Neural cell (in vitro differentiated cells): ENCODE measurements around the gene NPTXR.

Source experiments
- CTCF ChIP-seq: fragments of 450-650 bp; IDR thresholded peaks from 2 replicates; pipeline ENCODE4 v1.5.1; 2014; ENCODE audit warnings: antibody characterized with exemption, mild to moderate bottlenecking, moderate library complexity; ENCODE audit not compliant: poor library complexity, severe bottlenecking
- EP300 ChIP-seq: fragments of 450-650 bp; conservative IDR thresholded peaks from 2 replicates; pipeline ENCODE4 v1.6.1; 2014; ENCODE audit warnings: antibody characterized with exemption, mild to moderate bottlenecking, moderate library complexity; ENCODE audit not compliant: poor library complexity, severe bottlenecking
- EZH2 ChIP-seq: fragments of 200-600, 300-800 bp; shearing (Covaris generic), sonication (generic); IDR thresholded peaks from 2 replicates; pipeline ENCODE4 v1.6.1; 2014; ENCODE audit warnings: antibody characterized with exemption, low read length, borderline replicate concordance, mild to moderate bottlenecking; ENCODE audit not compliant: insufficient read depth, poor library complexity, severe bottlenecking
- MXI1 ChIP-seq: fragments of 450-650 bp; conservative IDR thresholded peaks from 2 replicates; pipeline ENCODE4 v1.6.1; 2014; ENCODE audit warnings: antibody characterized with exemption, mild to moderate bottlenecking; ENCODE audit not compliant: poor library complexity, severe bottlenecking
- POLR2AphosphoS5 ChIP-seq: IDR thresholded peaks from 2 replicates; pipeline ENCODE4 v1.6.1; 2012
- RAD21 ChIP-seq: fragments of 450-650 bp; conservative IDR thresholded peaks from 2 replicates; pipeline ENCODE4 v1.6.1; 2014; ENCODE audit warnings: antibody characterized with exemption, mild to moderate bottlenecking, moderate library complexity
- REST ChIP-seq: IDR thresholded peaks from 2 replicates; pipeline ENCODE4 v1.6.1; 2012; ENCODE audit warnings: borderline replicate concordance
- SMC3 ChIP-seq: fragments of 450-650 bp; conservative IDR thresholded peaks from 2 replicates; pipeline ENCODE4 v1.6.1; 2014; ENCODE audit warnings: antibody characterized with exemption, mild to moderate bottlenecking, moderate library complexity; ENCODE audit not compliant: poor library complexity
- TAF1 ChIP-seq: IDR thresholded peaks from 2 replicates; pipeline ENCODE4 v1.6.1; 2012; ENCODE audit warnings: low read depth

- TF ChIP-seq CTCF (no peak), POLR2AphosphoS5 (no peak), EZH2 (no peak), REST (no peak), MXI1 (no peak), EP300 (no peak), TAF1 (no peak), RAD21 (no peak), SMC3 (no peak)
Observed at GRCh38 chr22:38774496-38775166, 69.2 kb downstream of the NPTXR start.
